GM19240 (cell line): ENCODE measurements around the gene PRSS50.
"Not testable (repeated sequence)": the region's sequence is repeated elsewhere in the genome, so short reads cannot be mapped to it uniquely, and the experiment has no call there.

Experiments used
- DNase-seq: peaks from one replicate; pipeline ENCODE4 v3.0.0; 2011; ENCODE audit warnings: low spot score; ENCODE audit not compliant: insufficient read length

PRSS50 gene

DNA sequence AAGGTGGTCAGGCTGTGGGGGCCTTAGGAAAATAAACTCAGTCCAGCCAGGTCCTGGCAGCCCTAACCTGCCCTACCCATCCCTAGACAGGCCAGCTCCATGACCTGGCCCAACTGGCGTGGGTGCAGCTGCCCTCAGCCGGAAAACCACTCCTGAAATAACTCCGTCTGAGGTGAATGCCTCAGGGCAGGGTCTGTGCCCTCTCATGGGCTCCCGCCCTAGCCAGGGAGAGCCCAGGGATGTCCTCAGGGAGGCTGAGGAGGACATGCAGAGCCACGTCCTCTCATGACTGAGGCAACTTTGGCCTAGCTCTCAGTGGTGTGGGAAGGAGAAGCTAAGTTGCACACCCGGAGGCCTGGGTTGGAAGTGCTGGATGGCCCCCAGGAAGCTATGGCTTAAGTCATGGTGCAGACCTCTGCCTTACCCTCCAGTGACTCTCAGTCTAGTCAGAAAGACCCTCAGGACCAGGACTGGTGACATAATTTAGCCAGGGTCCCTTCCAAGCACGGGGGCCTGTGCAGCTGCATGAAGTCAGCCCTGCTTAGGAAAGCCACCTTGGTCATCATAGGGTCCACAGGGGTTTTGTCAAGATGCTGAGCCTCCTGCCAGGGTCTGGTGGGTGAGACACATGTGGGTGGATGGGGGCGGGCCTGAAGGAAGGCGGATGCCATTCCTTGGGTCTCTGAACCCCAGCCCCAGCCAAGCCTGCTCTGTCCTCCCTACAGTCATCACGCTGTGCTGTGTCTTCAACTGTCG, 9.1 kb downstream of the PRSS50 start:
- no peak for DNase-seq

DNA sequence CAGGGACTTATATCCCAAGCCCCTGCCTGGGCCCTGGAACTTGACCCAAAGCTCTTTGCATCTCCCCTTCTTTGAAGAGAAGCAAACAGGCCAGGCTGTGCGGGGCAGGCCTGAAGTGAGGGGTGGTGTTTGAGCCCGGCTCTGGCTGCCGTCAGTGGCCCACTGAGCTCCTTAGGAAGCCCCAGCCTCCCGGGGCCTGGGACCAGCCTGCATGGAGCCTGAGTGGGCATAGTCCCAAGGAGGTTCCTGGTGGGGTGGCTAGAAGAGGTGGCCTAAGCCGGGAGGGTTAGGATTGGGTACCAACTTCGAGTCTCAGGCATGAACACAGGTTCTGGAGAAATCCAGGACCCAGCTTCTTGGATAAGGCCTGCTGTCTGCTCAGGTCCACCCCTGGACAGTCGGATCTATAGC, 10.1 kb downstream of the PRSS50 start:
- no peak for DNase-seq

DNA sequence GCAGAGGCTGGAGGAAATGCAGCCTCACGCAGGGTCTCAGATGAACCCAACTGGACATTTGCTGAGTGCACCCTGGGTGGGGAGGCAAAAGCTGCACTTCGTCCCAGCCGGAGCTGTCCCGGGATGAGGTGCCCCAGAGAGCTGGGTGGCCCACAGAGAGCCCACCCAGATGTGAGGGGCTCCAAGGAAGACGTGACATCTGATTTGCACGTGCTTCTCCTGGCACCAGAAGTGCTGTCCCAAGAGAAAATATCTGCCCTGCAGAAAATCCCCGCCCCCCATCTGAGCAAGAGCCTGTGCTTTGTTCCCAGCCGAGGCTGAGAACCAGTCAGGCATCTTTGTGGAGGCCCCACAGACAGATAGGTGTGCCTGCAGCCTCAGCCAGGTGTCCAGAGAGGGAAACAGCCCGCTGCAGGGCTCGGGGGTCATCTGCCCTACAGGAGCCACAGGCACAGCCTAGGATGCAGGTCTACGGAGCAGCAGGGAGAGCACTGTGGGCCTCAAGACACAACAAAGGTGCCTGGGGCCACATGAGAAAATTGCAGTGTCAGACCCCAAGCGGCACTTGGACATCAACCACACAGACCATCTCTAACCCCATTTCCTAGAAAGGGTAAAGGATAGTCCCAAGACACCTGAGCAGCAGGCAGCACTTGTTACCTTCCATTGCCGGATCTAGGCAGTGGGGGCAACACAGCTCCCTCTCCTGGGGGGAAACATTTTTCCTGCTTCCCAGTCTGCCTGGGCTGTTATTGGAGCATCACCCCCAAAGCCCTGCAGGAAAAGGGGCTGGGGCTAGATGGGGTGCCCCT, 10.7 kb downstream of the PRSS50 start:
- no peak for DNase-seq

DNA sequence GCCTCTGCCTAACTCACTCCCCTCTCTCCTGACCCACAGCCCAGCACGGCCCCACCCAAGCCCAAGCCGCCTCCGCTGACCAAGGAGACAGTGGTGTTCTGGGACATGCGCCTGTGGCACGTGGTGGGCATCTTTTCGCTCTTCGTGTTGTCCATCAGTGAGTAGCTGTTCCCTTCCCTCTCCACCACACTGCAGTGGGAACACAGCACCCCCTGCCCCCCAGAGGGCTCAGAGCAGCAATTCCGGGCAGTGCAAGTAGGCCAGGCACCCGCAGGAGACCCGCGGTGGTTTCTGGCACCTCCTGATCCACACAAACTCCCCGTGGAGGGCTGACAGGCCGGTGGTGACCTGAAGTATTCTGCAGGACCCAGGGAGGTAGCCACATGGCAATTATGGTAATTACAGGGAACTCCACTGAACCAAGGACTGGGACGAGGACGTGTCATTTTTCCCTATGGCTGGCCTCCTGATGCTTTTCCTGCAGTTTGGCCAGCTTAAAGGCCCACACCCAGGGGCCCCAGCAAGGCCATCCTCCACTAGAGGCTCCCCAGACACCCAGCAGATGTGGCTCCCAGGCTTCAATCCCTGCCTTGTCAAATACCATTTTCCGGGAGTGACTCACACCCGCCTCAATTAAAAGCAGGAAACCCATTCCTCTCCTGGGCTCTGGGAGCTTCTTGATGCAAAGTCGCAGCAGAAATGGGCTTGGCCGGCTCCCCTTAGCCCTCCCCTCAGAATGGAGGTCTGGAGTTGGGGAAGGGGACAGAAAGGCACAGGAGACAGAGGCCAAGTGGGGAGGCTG, 11.7 kb downstream of the PRSS50 start:
- no peak for DNase-seq

DNA sequence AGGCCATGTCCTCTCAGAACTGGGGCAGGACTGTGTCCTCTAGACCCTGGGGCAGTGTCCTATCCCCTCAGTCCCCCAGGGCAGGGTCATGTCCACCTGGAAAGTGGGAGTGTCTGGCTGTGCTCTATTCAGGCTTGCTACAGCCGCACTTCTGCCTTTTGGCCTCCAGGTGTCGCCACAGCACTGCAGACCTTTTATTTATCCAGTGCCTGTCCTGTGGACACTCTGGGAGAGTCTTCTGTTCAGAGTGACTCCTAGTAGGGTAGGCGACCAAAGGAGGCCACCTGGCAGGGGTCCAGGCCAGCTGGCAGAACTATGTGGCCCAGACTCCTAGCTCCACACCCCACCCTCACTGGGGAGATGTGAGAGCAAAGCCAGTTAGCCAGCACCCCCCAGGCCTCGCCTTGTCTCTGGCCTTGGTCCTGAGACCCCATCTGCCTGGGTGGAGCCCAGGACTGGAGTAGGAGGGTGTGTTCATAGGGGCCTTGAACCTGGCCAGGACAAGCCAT, 12.6 kb downstream of the PRSS50 start:
- DNase-seq = peak; percentile 82

DNA sequence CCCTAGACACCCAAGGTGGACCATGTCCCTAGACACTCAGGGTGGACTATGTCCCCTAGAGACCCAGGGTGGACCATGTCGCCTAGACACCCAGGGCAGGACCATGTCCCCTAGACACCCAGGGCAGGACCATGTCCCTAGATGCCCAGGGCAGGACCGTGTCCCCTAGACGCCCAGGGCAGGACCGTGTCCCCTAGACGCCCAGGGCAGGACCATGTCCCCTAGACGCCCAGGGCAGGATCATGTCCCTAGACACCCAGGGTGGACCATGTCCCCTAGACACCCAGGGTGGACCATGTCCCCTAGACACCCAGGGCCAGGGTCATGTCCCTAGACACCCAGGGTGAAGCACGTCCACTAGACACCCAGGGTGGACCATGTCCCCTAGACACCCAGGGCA, 13.3 kb downstream of the PRSS50 start:
- DNase-seq = not testable (repeated sequence)

DNA sequence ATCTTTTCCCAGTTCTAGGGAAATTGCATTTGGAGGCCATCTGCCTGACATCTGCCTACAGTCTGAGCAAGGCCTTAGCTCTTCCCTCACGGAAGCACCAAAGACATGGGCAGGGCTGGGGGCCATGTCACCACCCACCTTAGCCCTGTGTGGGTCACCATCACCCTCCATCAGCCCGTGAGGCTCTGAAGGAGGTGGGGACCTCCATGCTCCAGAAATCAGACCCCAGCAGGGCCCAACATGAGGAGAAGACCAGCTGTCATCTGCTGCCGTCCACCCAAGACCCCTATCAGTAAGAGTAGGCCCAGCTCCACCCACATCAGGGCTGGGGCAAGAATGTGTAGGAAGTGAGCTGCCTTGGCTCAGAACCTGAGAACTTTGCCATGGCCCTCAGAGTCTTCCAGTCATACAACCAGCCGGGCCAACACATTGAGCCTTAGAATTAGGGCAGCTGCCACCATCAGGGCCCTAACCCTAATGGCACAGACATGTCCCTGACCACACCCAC, 14.6 kb downstream of the PRSS50 start:
- no peak for DNase-seq

DNA sequence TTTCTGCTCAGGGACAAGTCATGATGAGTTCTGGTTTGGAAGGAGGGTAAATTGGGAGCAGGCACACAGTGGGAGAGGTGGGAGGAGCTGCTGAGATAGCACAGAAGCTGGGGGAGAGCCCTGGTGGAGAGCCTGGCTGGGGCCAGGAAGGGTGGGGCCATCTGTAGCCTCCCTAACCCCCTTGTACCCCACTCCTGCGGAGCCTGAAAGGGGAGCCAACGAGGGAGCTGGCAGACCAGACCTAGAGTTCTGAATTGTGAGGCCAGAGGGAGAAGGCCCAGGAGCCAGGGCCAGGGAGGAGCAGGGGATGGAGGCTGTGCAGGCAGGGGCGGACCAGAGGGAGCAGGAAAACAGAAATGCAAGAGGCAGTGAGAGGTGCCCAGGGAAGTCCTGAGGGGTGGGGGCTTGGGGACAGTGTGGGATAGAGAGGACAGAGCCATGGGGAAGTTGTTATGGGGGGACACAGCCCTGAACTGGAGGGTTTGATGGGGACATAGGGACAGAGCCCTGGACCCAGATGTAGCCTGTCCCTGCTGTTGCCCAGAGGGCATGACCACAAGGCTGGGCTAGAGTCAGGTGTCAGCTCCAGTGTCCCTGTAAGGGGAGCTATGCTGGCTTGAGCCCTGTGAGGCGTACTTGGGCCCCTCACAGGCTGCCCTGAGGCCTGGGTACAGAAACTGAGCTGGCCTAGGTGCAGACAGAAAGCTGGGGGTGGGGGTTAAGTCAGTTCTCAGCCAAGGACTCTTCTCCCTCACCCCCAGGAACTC, 15.2 kb downstream of the PRSS50 start:
- no peak for DNase-seq

DNA sequence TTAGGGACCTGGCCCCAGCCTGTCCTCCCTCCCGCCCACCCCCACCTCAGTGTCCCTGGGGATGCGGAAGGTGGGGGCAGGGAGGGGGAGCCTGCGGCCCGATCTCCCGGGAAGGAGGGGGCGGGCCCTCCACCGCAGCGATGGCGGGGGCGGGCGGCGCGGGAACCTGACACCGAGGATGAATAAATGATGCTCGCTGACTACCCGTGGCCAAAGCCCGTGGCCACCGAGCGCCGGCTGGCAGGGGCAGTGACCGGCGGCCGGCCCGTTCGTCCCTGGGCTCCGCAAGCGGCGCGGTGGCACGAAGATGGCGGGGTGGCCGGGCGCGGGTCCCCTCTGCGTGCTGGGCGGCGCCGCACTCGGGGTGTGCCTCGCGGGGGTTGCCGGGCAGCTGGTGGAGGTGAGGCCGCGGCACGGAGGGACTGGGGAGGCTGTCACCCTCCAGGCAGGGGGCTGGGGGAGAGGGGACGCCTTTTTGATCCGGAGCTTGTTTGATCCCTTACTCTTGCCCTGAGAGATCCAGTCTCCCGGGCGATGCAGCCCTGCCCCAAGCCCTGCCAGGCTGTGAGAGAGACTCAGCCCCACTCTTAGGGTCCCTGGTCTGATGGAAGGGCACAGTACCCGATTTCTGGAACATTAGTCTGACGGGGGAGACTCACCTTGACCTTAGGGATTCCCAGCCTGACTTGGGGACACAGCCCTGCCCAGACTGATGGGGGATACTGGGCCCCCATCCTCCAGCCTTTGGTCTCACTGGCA, 16.3 kb downstream of the PRSS50 start, which contains the start of gene TMIE:
TSS of gene TMIE (plus strand) at position 212 of the 759 bp plus-strand sequence. CDS start at position 308, 96 bp downstream.
- DNase-seq = no peak

DNA sequence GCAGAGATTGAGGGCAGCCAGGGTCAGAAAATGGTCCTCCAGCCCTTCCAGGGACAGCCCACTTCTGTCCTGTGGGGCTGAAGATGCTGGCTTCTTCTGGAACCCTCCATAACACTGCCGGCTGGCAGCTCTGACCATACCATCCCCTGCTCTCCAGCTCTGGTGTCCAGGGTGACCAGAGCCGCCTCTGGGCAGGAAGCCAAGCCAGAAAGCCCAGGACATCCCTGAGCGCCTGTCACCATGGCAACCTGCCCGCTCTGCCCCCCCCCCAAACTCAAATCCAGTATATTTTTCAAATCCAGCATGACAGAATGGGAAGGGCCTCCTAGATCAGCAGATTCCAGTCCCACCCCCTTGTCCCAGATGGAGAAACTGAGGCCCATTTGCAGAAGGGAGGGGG, 16.9 kb downstream of the PRSS50 start:
- DNase-seq = no peak

DNA sequence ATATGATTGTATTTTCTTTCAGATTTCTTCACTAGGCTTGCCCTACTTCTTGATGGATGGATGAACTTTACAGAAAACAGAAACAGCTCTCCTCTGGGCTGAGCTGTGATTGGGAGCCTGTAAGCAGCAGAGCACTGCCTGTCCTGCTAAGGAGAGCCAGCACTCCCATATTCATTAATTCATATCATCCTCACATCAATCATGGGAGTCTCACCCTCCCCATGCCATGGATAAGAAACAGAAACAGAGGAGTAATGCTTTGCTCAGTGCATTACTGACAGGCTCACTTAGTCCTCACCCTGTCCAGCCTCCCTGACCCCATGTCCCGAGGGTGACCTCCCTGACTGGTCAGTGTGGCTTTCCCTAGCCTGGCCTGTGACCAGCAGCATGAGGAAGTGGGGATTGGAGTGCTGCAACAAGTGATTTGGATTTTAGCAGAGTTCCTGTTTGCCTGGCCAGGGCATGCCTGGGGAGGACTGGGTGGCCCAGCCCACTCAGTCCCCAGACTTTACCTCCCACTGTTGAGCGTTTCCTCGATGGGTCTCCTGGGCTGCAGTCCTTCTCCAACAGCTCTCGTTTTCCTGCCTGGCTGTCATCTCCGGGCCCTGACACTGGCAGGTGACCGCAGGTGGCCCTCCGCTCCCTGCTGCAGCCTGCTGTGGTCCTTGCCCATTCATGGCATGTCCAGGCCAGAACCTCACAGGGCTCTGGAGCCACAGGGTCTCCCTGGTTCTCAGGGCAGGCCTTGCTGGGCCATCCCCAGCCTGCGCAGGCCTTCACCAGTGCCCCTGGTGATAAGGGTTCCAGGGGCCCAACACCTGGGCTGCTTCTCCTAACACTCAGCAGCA, 17.8 kb downstream of the PRSS50 start:
- DNase-seq = no peak

DNA sequence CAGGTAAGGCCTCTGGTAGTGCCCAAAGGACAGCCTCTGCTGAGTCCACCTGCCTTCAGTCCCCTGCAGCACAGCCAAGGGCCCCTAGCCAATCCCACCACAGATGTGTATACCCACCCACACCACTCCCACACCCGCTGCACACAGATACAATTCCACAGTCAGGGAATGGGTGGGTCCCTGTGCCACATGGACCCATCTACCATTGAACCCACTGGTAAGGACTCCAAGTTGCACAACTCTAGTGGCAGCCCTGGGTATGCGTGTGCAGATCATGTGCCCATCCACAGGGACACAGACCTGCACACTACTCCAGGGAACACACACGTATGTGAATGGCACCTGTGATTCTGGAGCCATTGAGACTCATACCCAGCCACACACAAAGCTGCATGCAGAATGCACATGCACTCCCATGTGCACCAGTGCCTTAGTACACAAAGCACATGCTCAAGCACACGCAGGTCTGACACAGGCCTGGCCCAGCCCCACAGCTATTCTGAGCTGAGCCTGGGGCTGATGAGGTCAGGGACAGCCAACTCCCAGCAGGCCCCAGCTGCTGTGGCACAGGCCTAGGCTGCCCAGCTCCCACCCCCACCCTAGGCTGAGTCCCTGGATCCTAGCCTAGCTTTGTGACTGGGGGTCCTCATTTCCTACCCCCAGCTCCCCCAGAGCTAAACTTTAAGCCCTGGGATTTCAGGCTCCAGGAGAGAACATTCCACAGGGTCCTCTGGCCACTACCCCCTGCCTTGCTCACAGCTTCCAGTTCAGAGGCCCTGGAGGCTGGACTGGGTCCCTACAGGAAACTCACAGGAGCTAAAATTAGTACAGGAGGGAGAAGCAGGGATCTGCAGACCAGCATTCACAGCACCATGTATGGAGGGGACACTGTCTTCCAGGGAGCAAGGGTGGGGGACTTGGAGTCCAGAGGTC, 21.4 kb downstream of the PRSS50 start:
- DNase-seq = no peak

DNA sequence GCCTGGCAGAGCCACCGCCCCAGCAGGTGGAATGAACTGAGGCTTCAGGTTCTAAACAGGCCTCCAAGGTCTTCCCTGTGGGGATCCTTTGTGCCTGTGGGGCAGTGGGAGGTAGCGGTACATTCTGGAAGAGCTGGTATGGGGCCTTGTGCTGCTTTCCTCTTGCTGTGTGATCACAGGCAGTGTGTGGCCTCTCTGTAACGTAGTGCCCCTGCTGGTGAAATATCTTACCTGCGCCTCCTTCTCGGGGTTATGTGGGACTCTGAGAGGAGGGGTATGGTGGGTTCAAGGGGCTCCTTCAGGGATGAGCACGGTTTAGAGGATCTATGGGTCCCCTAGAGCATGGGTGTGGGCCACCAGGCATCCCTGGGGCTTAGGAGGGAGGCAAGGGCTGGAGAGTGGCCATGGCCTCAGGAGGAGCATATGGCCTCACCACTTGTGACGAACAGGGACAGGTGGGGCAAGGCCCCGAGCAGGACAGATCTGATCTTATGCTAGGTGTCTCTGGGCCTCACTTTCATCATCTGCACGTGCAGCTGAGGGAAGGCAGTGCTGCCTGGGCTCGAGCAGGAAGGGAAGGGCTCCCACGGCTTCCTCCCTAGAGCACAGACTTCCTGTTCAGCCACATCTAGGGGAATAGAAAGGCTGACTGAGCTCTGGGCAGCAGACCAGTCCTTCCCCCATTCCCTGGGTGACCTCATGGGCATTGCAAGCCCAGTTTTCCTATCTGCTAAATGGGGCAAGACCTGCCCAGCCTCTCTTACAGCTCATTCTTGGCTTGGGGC, 22.3 kb downstream of the PRSS50 start:
- no peak for DNase-seq

DNA sequence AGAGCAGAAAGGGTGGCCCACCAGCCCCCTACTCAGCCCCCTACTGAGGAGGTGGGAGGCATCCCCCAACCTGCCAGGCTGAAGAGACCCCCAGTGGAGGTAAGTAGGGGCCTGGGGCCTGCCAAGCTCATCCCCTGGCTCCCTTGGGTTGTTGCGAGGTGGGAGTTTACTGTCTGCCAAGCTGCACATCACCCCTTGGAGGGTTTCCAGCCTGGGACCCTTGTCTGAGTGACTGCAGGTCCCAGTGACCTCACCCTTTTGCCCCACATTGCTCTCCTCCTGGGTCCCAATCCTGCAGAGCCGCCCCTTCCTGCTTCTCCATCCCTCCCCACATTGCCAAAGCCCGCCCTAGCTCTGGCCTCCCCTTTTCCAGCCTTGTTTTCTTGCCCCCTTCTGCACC, 23.1 kb downstream of the PRSS50 start:
- DNase-seq = no peak

DNA sequence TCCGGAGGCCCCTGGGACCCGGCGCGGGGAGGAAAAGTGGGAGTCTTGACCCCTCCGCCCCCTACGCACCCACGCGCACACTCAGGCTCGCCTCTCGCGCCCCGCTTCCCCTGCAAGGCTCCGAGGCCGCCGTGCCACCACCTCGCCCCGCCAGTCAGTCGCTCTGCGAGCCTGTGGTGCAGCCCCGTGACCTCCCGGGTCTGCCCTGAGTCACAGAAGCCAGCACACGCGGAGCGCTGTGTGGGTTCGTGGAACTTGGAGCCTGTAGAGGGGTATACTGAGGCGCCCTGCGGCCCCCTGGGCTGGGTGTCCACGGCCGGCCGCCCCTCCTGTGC, 23.8 kb downstream of the PRSS50 start:
- no peak for DNase-seq

DNA sequence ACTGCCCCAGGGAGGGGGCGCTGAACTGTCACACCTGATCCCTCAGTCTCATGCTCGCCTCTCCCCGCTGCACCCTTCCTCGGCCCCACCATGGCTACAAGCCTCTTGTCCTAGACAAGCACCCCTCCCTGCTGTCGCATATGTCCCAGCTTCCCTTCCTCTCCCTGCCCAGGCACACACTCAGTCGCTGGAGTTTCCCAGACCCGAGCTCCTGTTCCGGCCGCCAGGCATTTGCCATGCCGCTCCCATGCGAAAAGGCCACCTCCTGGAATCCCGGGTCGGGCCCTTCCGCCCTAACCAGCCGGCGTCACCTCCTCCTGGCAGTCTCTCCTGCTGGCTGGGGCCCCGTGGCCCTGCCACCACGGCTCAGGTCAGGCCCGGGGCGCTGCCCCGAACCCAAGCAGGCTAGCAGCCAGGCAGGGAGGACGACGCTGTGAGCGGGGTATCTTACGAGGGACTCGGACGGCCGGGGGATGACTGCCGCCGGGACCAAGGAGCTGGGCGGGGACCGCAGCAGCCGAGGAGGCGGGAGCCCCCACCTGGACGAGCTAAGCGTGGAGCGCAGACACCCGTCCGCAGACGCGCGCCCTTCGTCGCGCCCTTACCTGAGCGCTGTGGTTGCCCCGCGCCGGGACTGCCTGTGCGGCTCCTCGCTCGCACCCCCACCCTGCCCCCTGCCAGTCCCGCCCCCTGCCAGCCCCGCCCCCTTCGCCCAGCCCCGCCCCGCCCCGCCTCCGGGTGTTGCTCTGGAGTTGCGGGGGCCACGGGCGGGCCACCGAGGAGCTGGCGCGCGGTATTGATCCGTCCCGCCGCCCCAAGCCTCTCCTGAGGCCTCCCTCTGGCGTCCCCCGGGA, 24.4 kb downstream of the PRSS50 start, which contains the start of gene ALS2CL:
TSS of gene ALS2CL (minus strand) at position 642 of the 854 bp plus-strand sequence. CDS start 4,239 bp downstream, outside the sequence.
- DNase-seq = peak; percentile 45
